GM21381 (cell line): ENCODE measurements around the gene AKAP1.

Experiments
- ATAC-seq: cut with Tn5 transposase; IDR thresholded peaks from one replicate; pipeline ENCODE4 v1.9.1; 2021; ENCODE audit warnings: mild to moderate bottlenecking, moderate library complexity; ENCODE audit not compliant: unreplicated experiment

AKAP1 gene, protein sequence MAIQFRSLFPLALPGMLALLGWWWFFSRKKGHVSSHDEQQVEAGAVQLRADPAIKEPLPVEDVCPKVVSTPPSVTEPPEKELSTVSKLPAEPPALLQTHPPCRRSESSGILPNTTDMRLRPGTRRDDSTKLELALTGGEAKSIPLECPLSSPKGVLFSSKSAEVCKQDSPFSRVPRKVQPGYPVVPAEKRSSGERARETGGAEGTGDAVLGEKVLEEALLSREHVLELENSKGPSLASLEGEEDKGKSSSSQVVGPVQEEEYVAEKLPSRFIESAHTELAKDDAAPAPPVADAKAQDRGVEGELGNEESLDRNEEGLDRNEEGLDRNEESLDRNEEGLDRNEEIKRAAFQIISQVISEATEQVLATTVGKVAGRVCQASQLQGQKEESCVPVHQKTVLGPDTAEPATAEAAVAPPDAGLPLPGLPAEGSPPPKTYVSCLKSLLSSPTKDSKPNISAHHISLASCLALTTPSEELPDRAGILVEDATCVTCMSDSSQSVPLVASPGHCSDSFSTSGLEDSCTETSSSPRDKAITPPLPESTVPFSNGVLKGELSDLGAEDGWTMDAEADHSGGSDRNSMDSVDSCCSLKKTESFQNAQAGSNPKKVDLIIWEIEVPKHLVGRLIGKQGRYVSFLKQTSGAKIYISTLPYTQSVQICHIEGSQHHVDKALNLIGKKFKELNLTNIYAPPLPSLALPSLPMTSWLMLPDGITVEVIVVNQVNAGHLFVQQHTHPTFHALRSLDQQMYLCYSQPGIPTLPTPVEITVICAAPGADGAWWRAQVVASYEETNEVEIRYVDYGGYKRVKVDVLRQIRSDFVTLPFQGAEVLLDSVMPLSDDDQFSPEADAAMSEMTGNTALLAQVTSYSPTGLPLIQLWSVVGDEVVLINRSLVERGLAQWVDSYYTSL

DNA sequence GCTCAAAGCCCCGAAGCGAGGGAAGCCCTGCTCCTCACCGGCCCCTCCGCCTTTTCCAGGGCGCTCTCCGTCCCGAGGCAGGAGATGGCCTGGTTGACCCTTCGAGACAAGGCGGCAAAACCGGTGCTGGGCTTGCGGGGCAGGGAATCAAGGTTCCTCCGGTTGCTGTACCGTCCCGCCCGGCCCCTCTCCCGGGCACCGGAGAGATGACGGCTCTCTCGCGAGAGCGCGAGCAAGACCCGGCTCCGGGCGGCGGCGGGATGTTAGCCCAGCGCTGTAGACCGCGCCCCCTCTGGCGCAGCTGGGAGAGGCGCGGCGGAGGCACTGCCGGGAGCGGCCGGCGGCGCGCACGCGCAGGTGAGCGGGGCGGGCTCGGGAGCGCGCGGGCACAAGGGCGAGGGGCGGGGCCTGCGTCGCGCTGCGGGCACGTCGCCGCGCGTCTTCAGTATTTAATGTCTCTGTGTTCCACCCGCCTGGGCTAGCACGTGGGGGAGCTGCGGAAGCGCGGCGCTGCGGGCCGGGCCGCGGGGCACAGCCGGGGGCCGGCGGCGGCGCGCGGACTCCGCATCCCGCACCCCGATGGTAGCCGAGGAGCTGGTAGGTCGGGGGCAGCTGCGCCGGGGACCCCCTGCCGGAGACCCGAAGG lies at the start of gene AKAP1:
TSS of gene AKAP1 (plus strand) at position 445 of the 646 bp plus-strand sequence. CDS start 20,219 bp downstream, outside the sequence.
- peak; percentile 88 for ATAC-seq

DNA sequence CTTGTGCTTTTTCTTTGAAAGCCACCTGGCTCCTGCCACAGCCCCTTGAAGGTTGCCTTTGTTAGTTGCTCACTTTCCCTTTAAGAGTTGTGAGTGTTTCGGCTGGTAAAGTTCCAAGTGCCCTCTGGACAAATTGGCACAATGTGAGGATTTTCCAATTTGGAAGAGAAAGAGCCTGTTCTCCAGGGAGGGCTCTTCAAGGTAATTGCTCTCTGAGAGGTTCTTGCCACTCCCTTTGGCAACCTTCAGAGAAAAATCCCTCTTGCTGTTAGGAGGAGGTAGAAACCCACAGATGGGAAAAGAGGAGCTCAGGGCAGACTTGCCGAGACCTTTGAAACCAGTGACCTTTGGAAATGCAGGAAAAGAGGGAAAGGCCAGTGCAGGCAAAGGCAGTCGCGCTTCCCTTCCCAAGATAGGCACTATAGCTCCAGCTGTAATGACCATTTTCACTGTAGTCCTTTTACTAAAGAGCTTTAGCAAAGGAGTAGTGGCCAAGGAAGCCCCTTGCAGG lies 49.0 kb upstream of the AKAP1 start:
- ATAC-seq, result no peak

DNA sequence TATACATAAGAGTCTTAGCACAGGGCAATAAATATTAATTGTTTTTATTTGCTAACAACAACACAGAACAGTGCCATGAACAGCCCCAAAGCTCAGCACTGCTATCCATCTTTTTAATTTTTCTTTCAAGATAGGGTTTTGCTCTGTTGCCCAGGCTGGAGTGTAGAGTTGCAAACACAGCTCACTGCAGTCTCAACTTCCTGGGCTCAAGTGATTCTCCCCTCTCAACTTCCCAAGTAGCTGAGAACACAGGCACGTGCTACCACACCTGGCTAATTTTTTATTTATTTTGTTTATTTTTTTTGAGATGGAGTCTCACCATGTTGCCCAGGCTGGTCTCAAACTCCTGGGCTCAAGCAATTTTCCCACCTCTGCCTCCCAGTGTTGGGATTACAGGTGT lies 47.6 kb upstream of the AKAP1 start:
- no peak for ATAC-seq

DNA sequence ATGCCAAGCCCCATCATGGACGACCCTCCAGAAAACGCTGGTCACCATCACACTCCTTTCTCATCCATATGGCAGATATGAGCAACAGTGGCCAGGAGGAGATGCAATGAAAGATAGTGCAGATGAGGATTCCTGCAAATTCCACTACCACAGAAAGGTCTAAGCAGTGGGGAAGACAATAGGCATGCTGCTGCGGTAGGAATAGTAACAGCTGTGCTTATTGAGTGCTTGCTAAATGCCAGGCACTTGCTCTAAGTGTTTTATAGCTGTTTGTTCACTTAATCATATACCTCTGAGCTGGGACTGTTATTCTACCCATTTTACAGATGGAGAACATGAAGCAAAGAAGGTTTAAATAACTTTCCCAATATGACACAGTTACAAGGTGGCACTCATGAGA lies 46.6 kb upstream of the AKAP1 start:
- ATAC-seq, result no peak

DNA sequence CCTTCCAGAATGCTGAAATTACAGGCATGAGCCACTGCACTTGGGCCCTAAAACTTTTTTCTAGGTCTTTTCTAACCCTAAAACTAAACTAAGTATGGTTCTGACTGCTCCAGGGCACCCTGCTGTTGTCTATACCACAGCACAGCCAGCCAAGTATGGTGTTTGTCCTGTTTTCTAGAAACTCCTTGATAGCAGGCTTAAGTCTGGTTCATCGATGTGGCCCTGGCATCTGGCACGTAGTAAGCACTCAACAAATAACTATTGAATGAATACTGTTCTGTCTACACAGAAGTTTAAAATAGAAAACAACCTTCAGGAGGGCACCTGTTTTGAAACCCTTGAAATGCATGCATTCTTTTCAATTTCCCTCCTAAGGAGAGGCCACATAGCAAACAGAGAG lies 44.5 kb upstream of the AKAP1 start:
- ATAC-seq, result no peak

DNA sequence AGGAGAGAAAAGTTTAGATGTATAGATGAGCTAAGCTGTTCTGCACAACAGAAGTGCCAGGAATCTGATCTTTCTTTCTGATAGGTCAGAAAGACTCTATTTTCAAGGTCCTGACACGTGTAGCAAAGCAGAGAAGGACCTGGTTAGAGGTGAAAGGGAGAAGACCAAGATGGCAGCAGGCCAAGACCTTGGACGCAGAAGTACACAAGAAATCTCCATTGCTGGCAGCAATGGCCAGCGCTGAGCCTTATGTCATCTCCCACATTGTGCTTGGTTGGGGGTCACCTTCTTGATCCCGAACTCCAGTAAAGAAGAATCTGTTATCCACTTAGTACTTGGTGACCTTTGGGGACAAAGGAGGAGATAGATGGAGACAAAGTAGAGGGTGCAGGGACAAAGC lies 41.8 kb upstream of the AKAP1 start:
- no peak for ATAC-seq

DNA sequence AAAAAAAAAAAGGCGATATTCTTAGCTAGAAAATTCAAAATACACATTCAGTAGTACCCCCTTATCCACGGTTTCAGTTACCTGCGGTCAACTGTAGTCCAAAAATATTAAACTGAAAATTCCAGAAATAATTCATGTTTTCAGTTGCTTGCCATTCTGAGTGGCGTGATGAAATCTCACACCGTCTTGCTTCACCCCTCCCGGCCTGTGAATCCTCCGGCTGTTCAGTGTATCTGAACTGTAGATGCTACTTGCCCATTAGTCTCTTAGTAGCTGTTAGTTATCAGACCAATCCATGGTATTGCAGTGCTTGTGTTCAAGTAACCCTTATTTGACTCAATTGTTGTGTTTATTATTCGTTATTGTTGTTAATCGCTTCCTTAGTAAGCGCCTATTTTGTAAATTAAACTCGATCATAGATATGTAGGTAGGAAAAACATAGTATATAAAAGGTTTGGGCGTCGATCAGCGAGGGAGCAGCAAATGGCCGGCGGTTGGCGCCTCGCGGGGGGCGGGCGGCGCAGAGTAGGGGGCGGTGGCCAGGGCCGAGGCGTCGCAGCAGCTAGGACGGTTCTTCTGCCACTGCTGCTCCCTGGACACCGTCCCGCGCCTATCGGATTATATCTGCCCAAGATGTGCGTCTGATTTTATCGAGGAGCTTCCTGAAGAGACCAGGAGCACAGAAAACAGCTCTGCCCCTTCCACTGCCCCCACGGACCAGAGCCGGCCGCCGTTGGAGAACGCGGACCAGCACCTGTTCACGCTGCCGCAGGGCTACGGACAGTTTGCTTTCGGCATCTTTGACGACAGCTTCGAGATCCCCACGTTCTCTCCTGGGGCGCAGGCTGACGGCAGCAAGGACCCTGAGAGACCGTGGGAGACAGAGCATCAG lies 39.8 kb upstream of the AKAP1 start:
- ATAC-seq, result no peak

DNA sequence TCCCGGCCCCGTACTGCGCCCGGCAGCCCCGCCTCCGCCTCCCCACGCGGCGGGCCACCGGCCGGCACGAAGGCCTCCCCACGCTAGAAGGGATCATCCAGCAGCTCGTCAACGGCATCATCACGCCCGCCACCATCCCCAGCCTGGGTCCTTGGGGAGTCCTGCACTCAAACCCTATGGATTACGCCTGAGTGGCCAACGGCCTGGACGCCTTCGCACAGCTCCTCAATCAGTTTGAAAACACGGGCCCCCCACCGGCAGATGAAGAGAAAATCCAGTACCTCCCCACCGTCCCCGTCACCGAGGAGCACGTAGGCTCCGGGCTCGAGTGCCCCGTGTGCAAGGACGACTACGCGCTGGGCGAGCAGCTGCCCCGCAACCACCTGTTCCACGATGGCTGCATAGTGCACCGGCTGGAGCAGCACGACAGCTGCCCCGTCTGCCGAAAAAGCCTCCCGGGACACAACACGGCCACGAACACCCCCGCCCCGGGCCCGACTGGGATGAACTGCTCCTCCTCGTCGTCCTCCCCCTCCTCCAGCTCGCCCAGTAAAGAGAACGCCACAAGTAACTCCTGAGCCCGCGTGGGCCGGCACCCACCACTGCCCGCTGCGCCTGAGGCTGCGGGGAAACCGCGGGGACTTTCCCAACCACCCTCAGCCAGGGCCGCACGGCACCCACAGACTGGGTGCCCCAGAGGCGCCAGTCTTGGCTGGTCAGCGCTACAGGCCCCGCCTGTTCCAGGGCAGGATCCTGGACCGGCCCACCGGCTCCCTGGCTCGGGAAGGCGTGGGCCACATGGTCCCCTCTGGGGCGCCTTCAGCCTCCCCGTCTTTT lies 39.0 kb upstream of the AKAP1 start:
- ATAC-seq, result peak; percentile 85

DNA sequence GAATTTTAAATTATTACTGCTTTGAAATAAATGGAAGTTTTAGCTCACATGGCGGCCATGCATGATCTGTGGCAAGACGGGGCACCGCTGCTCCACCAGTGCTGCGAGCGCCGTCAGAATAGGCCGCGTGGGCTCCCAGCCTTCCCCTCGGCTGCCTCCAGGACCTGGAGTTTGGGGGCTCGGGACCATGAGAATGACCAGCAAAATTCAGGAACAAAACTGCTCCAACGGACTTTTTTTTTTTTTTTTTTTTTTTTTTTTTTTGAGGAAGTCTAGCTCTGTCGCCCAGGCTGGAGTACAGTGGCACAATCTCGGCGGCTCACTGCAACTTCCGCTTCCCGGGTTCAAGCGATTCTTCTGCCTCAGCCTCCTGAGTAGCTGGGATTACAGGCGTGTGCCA lies 38.3 kb upstream of the AKAP1 start:
- ATAC-seq, result no peak

DNA sequence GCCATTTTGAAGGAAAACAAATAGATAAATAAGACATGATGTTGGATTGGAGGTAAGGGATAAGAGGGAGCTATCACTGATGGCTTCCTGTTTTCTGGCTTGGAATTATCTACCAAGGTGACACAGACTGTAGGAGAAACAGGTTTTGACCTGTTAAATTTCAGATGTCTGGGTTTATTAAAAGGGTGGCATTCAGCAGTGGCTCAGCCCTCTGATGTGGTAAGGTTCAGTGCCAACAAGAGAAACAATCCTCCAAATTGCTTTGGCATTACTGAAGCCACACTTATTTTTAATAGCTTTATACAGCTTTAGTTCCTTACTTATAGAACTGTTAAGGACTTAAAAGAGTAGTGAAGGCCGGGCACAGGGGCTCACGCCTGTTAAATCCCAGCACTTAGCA lies 37.0 kb upstream of the AKAP1 start:
- no peak for ATAC-seq

DNA sequence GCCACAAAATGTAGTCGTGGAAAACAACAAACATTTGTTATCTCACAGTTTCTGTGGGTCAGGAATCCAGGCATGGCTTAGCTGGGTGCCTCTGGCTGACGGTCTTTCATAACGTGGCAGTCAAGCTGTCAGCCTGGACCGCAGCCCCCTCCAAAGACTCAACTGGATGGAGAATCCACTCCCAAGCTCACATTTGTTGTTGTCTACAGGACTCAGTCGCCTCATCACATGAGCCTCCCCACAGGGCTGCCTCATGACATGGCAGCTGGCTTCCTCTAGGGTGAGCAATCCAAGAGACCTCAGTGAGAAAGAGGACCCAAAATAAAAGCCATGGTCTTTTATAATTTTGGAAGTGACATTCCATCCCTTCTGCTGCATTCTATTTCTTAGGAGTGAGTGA lies 34.7 kb upstream of the AKAP1 start:
- no peak for ATAC-seq

DNA sequence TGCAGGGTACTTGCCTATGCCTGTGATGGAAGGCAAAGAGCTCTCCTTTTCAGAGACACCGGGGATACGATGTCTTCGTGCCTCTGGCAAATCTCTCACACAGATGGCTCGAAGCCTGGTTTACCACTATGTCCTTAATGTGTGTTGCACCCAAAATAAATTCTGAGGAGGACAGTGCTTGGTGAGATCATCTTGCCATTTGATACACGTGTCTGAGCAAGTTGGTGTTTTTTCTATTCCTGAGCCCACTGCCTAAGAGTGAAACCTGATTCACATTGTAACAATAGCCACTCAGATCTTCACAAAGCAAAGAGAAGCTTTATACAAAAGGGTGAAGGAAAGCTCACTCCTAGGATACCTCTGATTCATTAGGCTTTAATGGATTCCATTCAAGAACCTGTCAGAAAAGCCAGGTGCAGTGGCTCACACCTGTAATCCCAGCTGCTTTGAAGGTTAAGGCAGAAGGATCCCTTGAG lies 33.1 kb upstream of the AKAP1 start:
- no peak for ATAC-seq

DNA sequence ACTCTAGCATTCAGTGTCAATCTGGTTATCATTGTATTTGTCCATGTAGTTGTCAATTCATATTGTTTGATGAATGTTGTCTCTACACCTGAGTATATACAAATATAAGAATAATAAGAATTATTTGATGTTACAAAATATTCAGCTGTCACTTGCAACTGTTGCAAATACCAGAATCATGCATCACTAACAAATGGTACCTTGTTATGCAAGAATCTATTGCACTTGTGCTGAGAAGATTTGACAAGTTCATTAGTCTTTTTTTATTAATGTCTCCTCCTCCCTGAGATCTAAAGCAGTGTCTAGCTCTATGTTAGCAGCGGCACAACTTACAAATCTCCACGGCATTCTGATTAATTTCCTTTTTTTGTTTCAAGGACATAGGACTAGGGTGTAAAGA lies 22.2 kb upstream of the AKAP1 start:
- no peak for ATAC-seq

DNA sequence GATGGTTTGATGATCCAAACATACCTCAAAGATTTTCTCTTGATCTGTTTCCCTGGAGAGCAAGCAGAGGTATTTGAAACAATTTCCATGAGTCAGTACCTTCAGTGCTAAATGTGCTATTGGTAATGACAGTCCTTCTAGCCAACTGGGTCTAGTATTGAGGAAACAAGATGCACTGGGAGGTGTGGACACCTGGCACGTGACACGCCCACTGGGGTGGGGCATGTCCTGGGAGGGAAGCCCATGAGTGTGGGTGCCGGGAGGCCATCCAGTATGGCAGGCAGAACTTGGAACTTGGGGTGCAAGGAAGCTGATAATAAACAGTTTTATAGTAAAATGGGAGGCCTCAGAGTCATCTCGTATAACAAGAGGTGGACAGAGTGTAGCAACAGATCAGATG lies 17.9 kb upstream of the AKAP1 start:
- ATAC-seq, result no peak

DNA sequence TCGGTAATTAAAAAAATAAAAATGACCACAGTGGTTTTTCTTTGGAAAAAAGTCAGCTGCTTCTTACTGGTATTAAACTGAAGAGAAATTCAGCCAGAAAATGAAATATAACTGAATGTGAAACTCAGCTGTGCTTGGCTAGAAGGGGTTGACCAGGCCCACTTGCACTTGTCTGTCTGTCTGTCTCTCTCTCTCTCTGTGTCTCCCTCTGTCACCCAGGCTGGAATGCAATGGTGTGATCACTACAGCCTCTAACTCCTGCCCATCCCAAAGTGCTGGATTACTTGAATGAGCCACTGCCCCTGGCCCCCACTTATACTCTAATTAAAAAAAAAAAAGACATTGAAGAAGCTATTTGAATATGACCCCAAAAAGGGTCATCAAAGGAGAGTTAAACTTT lies 17.3 kb upstream of the AKAP1 start:
- no peak for ATAC-seq

DNA sequence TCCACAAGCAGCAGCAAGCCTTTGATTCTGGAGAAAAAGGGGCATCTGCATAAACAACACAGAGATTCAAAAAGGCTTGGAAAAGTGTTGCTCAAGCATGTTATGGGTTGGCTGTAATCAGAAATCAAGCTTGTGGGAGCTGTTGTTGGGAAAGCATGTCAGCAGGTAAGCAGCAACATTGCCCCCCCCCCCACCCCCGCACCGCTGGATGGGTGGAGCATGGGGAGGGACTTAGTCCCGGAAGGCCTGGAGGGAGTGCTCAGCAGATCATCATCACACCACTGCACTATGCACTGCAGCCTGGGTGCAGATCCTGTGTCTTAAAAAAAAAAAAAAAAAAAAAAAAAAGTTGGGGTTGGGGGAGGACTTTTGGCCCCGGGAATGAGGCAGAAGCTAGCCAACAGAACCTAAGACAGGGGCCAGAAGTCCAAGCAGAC lies 16.8 kb upstream of the AKAP1 start:
- no peak for ATAC-seq

DNA sequence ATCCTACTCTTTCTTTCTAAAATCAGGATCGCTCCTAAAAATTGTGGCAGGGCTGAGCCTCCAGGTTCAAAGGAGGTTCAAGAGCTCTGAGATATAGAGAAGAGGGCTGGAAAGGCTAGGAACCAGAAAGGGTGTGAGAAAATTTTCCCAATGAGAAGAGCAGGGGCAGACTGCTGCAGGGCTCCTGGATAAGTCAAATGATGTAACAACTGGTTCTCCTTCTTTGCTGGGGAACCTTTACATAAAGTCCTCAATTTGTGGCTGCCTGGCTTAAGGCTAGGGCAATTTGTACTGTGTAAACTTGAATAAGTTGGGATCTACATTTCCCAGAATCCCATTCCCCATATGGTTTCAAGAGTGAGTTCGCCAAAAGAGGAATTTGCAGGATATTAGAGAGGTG lies 16.3 kb upstream of the AKAP1 start:
- no peak for ATAC-seq

DNA sequence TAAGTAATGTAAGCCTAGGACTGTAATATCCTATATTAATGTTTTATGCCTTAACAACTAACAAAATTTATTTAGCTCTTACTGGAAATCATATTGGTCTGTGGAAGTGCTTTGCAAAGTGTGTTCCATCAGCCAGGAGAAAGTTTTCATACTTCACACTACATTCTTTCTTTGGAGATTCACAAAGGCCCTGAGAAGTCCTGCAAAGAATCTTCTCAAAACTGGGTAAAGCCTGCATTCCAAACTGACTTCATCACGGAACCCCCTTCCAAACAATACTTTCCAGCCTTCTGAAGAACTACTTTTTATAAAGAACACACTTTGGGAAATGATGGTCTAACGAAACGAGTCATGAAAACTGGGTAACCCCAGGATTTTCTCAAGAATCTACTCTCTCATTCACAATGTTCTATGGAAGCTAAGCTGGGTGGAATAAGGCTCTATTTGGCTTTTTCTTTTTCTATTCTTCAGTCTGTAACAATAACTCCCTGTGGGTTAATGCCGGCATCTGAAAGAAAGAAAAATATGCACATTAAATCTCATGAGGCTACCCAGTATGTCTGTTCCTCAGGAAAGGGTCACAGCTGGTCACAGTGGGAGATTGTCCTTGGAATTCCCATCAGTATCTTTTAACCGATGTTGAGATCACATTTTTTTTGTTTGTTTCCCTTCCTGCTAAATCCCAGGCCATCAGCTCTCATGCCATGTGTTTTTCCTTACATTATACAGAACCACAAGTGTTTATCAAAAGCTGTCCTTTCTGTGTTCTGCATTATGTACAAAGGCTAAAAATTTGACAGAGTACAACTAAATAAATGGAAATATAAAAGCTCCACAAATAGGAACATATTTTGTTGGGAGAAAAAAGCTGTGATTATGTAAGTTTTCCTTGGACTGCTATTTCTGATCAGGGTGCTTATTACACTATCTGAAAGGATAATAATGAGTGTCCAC lies 12.8 kb upstream of the AKAP1 start:
- ATAC-seq, result no peak
